NCI-H2196 treated with DMSO at 0.1 percent for 48 hours (cell line): ENCODE data around the gene FUT8.

Experiments used
- DNase-seq: peaks from one replicate; lab custom pipeline; 2025; ENCODE audit not compliant: unreplicated experiment; lab: John Stamatoyannopoulos, UW

Gene FUT8

GRCh38 chr14:65491274-65491673 lies 78.7 kb downstream of the FUT8 start:
- no peak for DNase-seq

- DNase-seq: no peak
Observed at GRCh38 chr14:65492266-65492665, 79.7 kb downstream of the FUT8 start.

GRCh38 chr14:65495196-65495595 lies 82.7 kb downstream of the FUT8 start:
- DNase-seq: no peak

- DNase-seq: no peak
Observed at GRCh38 chr14:65496178-65496993, 83.9 kb downstream of the FUT8 start.

- no peak for DNase-seq
Observed at GRCh38 chr14:65499138-65499537, 86.6 kb downstream of the FUT8 start.

- no peak for DNase-seq
Observed at GRCh38 chr14:65500075-65500474, 87.5 kb downstream of the FUT8 start.

- DNase-seq: no peak
Observed at GRCh38 chr14:65501328-65501727, 88.8 kb downstream of the FUT8 start.

- no peak for DNase-seq
Observed at GRCh38 chr14:65502676-65503124, 90.2 kb downstream of the FUT8 start.

GRCh38 chr14:65503771-65504170 lies 91.2 kb downstream of the FUT8 start:
- DNase-seq: no peak

- no peak for DNase-seq
Observed at GRCh38 chr14:65506801-65507200, 94.3 kb downstream of the FUT8 start.

GRCh38 chr14:65509842-65510241 lies 97.3 kb downstream of the FUT8 start:
- no peak for DNase-seq

- DNase-seq: no peak
Observed at GRCh38 chr14:65513671-65514070, 101.1 kb downstream of the FUT8 start.

GRCh38 chr14:65517635-65518542 lies 105.4 kb downstream of the FUT8 start:
- DNase-seq: no peak

GRCh38 chr14:65528069-65528468 lies 115.5 kb downstream of the FUT8 start:
- DNase-seq: no peak

- no peak for DNase-seq
Observed at GRCh38 chr14:65531148-65531547, 118.6 kb downstream of the FUT8 start.

GRCh38 chr14:65533736-65534404 lies 121.3 kb downstream of the FUT8 start:
- no peak for DNase-seq

- no peak for DNase-seq
Observed at GRCh38 chr14:65536781-65537423, 124.4 kb downstream of the FUT8 start.

GRCh38 chr14:65548878-65549277 lies 136.3 kb downstream of the FUT8 start:
- DNase-seq: no peak

GRCh38 chr14:65549429-65549828 lies 136.9 kb downstream of the FUT8 start:
- no peak for DNase-seq

GRCh38 chr14:65550779-65551643 lies 138.5 kb downstream of the FUT8 start:
- no peak for DNase-seq
